ENCODE data around the gene RSPH1.

Gene RSPH1

GRCh38 chr21:42533306-42533962 lies 37.4 kb upstream of the RSPH1 start:
- TF ChIP-seq CTCF (IDR thresholded peaks at IDR 0.05; ENCODE audit: low read depth, low read length, missing control alignments) = no peak
- DNase-seq (ENCODE audit: low read depth) = no peak
- no peak overlapping the region for H3K4me3 ChIP-seq (ENCODE audit: low read depth, low read length)
- in situ Hi-C loops (cut with HindIII; ENCODE audit: low sequenced_read_pairs) = no loop called here

- DNase-seq (ENCODE audit: low read depth) = no peak
- in situ Hi-C loops (cut with HindIII; ENCODE audit: low sequenced_read_pairs) = no loop called here
- H3K4me3 ChIP-seq (ENCODE audit: low read depth, low read length) = no peak overlapping the region
- no peak for TF ChIP-seq CTCF (IDR thresholded peaks at IDR 0.05; ENCODE audit: low read depth, low read length, missing control alignments)
These were observed 36.6 kb upstream of the RSPH1 start for GRCh38 chr21:42532466-42533181.

GRCh38 chr21:42531771-42532170 lies 35.7 kb upstream of the RSPH1 start:
- no peak for DNase-seq (ENCODE audit: low read depth)
- H3K4me3 ChIP-seq (ENCODE audit: low read depth, low read length) = no peak overlapping the region
- in situ Hi-C loops (cut with HindIII; ENCODE audit: low sequenced_read_pairs) = no loop called here
- no peak for TF ChIP-seq CTCF (IDR thresholded peaks at IDR 0.05; ENCODE audit: low read depth, low read length, missing control alignments)

- H3K4me3 ChIP-seq (ENCODE audit: low read depth, low read length) = no peak overlapping the region
- no peak for TF ChIP-seq CTCF (IDR thresholded peaks at IDR 0.05; ENCODE audit: low read depth, low read length, missing control alignments)
- in situ Hi-C loops (cut with HindIII; ENCODE audit: low sequenced_read_pairs) = no loop called here
- DNase-seq (ENCODE audit: low read depth) = no peak
These were observed 34.1 kb upstream of the RSPH1 start for GRCh38 chr21:42530167-42530518.

GRCh38 chr21:42527489-42528158 lies 31.6 kb upstream of the RSPH1 start:
- in situ Hi-C loops (cut with HindIII; ENCODE audit: low sequenced_read_pairs) = no loop called here
- H3K4me3 ChIP-seq (ENCODE audit: low read depth, low read length) = no peak overlapping the region
- no peak for DNase-seq (ENCODE audit: low read depth)
- TF ChIP-seq CTCF (IDR thresholded peaks at IDR 0.05; ENCODE audit: low read depth, low read length, missing control alignments) = no peak

GRCh38 chr21:42527127-42527488 lies 31.1 kb upstream of the RSPH1 start:
- in situ Hi-C loops (cut with HindIII; ENCODE audit: low sequenced_read_pairs) = no loop called here
- H3K4me3 ChIP-seq (ENCODE audit: low read depth, low read length) = no peak overlapping the region
- TF ChIP-seq CTCF (IDR thresholded peaks at IDR 0.05; ENCODE audit: low read depth, low read length, missing control alignments) = no peak
- DNase-seq (ENCODE audit: low read depth) = no peak

Data from astrocyte of the cerebellum (primary cell).